C4-2B (cell line): ENCODE results near the gene ZFYVE28.

Source experiments
- CTCF ChIP-seq: fragments of 450-650 bp; conservative IDR thresholded peaks from 2 replicates; pipeline ENCODE4 v1.5.1; 2017; ENCODE audit warnings: mild to moderate bottlenecking
- ZFX ChIP-seq: fragments of 450-650 bp; IDR thresholded peaks from 2 replicates; pipeline ENCODE4 v1.6.1; 2017

GRCh38 chr4:2262944-2263250 is 155.5 kb downstream of the ZFYVE28 start:
- TF ChIP-seq CTCF: no peak
- TF ChIP-seq ZFX: no peak
